ENCODE measurements around the gene NOS2. TPM values are rescaled to one million over a fixed set of nuclear protein-coding genes. Genes with fewer than 3 reads are reported as not detected.

Gene NOS2
- total and polyA plus RNA-seq, 4 donors, result 0.30 to 2.2 (median 0.89) TPM

- ATAC-seq (ENCODE audit: insufficient read depth, low FRiP score), result no peak
- no peak overlapping the region for H3K27ac ChIP-seq (ENCODE audit: low read depth in 1 of 2, low read length in 1 of 2)
Measured at GRCh38 chr17:27821318-27821717, 21.0 kb upstream of the NOS2 start.

GRCh38 chr17:27819145-27819544 is 18.8 kb upstream of the NOS2 start:
- H3K9ac ChIP-seq (ENCODE audit: insufficient read depth in 1 of 2, low read length in 2 of 2), result no peak overlapping the region
- ATAC-seq (ENCODE audit: insufficient read depth, low FRiP score), result no peak
- TF ChIP-seq, protein P1, sequence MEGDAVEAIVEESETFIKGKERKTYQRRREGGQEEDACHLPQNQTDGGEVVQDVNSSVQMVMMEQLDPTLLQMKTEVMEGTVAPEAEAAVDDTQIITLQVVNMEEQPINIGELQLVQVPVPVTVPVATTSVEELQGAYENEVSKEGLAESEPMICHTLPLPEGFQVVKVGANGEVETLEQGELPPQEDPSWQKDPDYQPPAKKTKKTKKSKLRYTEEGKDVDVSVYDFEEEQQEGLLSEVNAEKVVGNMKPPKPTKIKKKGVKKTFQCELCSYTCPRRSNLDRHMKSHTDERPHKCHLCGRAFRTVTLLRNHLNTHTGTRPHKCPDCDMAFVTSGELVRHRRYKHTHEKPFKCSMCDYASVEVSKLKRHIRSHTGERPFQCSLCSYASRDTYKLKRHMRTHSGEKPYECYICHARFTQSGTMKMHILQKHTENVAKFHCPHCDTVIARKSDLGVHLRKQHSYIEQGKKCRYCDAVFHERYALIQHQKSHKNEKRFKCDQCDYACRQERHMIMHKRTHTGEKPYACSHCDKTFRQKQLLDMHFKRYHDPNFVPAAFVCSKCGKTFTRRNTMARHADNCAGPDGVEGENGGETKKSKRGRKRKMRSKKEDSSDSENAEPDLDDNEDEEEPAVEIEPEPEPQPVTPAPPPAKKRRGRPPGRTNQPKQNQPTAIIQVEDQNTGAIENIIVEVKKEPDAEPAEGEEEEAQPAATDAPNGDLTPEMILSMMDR (IDR thresholded peaks at IDR 0.05; ENCODE audit: control extremely low read depth, extremely low read depth), result no peak

More at GRCh38 chr17:27821318-27821717, 21.0 kb upstream of the NOS2 start:
- Histone ChIP-seq H3K9ac (ENCODE audit: insufficient read depth in 1 of 2, low read length in 2 of 2) (no peak overlapping the region), H3K27me3 (ENCODE audit: control insufficient read depth in 3 of 3, insufficient read depth in 3 of 3, low read length in 2 of 3) (no peaks in the 10 kb centered on the region), H3K9me3 (ENCODE audit: control insufficient read depth in 4 of 4, insufficient read depth in 3 of 4, low read length in 3 of 4) (peaks cover 0 to 6% (median 1%) of the 10 kb centered on the region in 4 donors), H3K36me3 (ENCODE audit: control insufficient read depth in 4 of 4, insufficient read depth in 4 of 4, low read length in 4 of 4) (no peaks in the 10 kb centered on the region), H3K4me1 (ENCODE audit: control insufficient read depth in 5 of 5, insufficient read depth in 5 of 5, low read length in 5 of 5) (peaks cover 0 to 12% (median 0%) of the 10 kb centered on the region in 5 donors), H3K4me3 (no peak overlapping the region)
- WGBS, 2 donors, result 93 to 94% methylated on average over 3 of the region's 3 CpGs
- TF ChIP-seq, protein P1 (IDR thresholded peaks at IDR 0.05; ENCODE audit: control extremely low read depth, extremely low read depth), result no peak
- DNase-seq, result no peak

GRCh38 chr17:27818401-27819105 is 18.2 kb upstream of the NOS2 start:
- ATAC-seq (ENCODE audit: insufficient read depth, low FRiP score), result no peak
- TF ChIP-seq, protein P1 (IDR thresholded peaks at IDR 0.05; ENCODE audit: control extremely low read depth, extremely low read depth), result no peak
- WGBS, 2 donors, result 64 to 88% methylated on average over 7 of the region's 7 CpGs
- Histone ChIP-seq H3K9ac (ENCODE audit: insufficient read depth in 1 of 2, low read length in 2 of 2) (no peak overlapping the region), H3K4me1 (ENCODE audit: control insufficient read depth in 5 of 5, insufficient read depth in 5 of 5, low read length in 5 of 5) (peaks cover 0 to 9% (median 0%) of the 10 kb centered on the region in 5 donors), H3K27ac (ENCODE audit: low read depth in 1 of 2, low read length in 1 of 2) (peak overlapping the region in 1 of 2 donors; percentile 45), H3K9me3 (ENCODE audit: control insufficient read depth in 4 of 4, insufficient read depth in 3 of 4, low read length in 3 of 4) (peaks cover 0 to 6% (median 1%) of the 10 kb centered on the region in 4 donors), H3K4me3 (no peak overlapping the region), H3K27me3 (ENCODE audit: control insufficient read depth in 3 of 3, insufficient read depth in 3 of 3, low read length in 2 of 3) (no peaks in the 10 kb centered on the region), H3K36me3 (ENCODE audit: control insufficient read depth in 4 of 4, insufficient read depth in 4 of 4, low read length in 4 of 4) (no peaks in the 10 kb centered on the region)
- peak in 2 of 3 donors; percentile 10 to 57 for DNase-seq

More at GRCh38 chr17:27819145-27819544, 18.8 kb upstream of the NOS2 start:
- Histone ChIP-seq H3K27me3 (ENCODE audit: control insufficient read depth in 3 of 3, insufficient read depth in 3 of 3, low read length in 2 of 3) (no peaks in the 10 kb centered on the region), H3K9me3 (ENCODE audit: control insufficient read depth in 4 of 4, insufficient read depth in 3 of 4, low read length in 3 of 4) (peaks cover 0 to 6% (median 1%) of the 10 kb centered on the region in 4 donors), H3K27ac (ENCODE audit: low read depth in 1 of 2, low read length in 1 of 2) (no peak overlapping the region), H3K4me3 (no peak overlapping the region), H3K36me3 (ENCODE audit: control insufficient read depth in 4 of 4, insufficient read depth in 4 of 4, low read length in 4 of 4) (no peaks in the 10 kb centered on the region), H3K4me1 (ENCODE audit: control insufficient read depth in 5 of 5, insufficient read depth in 5 of 5, low read length in 5 of 5) (peaks cover 0 to 9% (median 0%) of the 10 kb centered on the region in 5 donors)
- 90 to 92% methylated on average over 1 of the region's 1 CpG for WGBS, 2 donors
- no peak for DNase-seq
